Fibroblast of lung (primary cell): ENCODE data around the gene R3HCC1L.

Experiments
- CTCF ChIP-seq, 2 donors: IDR thresholded peaks in 1 of 2; conservative IDR thresholded peaks in 1 of 2; 1 replicate in 1 of 2; 2 replicates in 1 of 2; pipeline ENCODE4 v1.5.1; 2011 to 2012; ENCODE audit warnings: low read length in 2 of 2, control low read depth in 1 of 2, inconsistent platforms in 1 of 2, low read depth in 1 of 2, mild to moderate bottlenecking in 1 of 2
- EZH2 ChIP-seq: IDR thresholded peaks from 2 replicates; pipeline ENCODE4 v1.5.1; 2012; ENCODE audit warnings: low read length, control low read depth, mild to moderate bottlenecking; ENCODE audit errors: missing control alignments

- TF ChIP-seq CTCF (conservative IDR thresholded peaks at IDR 0.05 in 1 of 2, IDR thresholded peaks at IDR 0.05 in 1 of 2; ENCODE audit: low read depth in 1 of 2, low read length in 2 of 2): no peak
- no peak for TF ChIP-seq EZH2
Measured at GRCh38 chr10:98224996-98225395, 90.5 kb downstream of the R3HCC1L start.
